ENCODE results near the gene TBC1D23.
"Not testable (repeated sequence)": the region's sequence is repeated elsewhere in the genome, so short reads cannot be mapped to it uniquely, and the experiment has no call there.

TBC1D23 gene

DNA sequence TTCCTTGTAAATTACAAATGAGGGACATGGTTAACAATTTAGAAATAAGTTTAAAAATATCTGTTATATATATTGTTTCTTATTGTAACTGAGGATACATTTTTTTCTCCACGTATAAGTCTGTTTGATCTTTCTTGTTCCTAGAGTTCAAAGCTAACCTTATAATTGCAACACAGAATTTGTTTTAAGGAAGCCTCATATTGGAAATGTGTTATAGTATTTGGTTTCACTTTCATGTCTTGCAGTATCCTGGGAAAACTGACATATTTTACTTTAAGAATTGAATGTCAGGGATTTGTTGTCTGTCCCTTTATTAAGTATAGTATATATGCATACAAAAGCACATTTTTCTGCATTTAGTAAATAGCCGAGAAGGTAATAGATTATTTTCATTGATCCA is 50.2 kb downstream of the TBC1D23 start:
- DNase-seq = no peak

DNA sequence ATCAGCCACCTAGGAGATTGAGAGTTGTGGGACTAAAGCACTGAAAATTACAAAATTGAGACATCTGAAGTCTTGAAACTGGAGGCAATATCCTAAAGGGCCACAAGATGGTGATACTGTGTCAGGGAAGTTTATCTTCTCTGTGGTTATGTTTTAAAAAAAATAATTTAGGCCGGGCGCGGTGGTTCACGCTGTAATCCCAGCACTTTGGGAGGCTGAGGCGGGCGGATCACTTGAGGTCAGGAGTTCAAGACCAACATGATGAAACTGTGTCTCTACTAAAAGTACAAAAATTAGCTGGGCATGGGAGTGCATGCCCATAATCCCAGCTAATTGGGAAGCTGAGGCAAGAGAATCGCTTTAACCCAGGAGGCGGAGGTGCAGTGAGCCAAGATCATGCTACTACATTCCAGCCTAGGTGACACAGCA is 55.9 kb downstream of the TBC1D23 start:
- DNase-seq = no peak

- no peak for DNase-seq
Observed at GRCh38 chr3:100317912-100318311, 57.1 kb downstream of the TBC1D23 start.

DNA sequence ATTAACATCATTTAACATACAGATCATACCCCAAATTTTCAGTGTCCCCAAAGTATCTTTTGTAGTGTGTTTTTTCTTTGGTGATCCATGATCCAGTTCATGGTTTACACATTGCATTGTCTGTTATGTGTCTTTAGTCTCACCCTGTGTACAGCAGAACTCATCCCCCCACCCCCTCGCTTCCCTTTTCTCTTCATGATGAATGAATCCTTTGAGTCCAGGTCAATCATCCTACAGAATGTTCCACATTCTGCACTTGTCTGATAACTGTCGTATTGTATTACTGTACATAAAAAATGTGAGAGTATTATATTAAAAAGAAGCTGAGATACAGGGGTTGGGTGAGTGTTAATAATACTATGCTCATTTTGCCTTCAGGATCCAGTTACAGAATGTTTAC is 59.2 kb downstream of the TBC1D23 start:
- DNase-seq = no peak

- no peak for DNase-seq
Observed at GRCh38 chr3:100324044-100324443, 63.3 kb downstream of the TBC1D23 start.

GRCh38 chr3:100325827-100326226 is 65.0 kb downstream of the TBC1D23 start:
- DNase-seq = no peak

- DNase-seq = not testable (repeated sequence)
Observed at GRCh38 chr3:100327377-100327776, 66.6 kb downstream of the TBC1D23 start.

GRCh38 chr3:100329800-100330489 is 69.2 kb downstream of the TBC1D23 start:
- DNase-seq = no peak

DNA sequence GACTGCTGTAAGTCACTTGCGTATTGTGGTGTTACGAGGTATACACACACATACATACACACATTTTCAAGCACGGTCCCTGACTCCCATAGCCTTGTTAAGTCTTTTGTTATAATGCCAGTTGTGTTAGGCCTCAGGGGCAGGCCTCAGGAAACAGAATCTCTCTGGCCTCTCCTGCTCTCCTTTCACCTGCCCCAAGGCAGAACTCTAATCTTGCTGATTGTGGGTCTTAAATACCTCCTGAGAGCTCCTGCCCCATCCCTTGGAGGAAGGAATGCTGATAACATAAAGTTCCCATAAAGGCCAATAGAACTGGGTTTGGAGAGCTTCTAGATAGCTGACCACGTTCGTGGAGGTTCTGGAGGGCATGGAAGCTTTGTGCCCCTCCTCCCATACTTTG is 69.9 kb downstream of the TBC1D23 start:
- DNase-seq = no peak

GRCh38 chr3:100331660-100332059 is 70.9 kb downstream of the TBC1D23 start:
- no peak for DNase-seq

GRCh38 chr3:100333051-100333450 is 72.3 kb downstream of the TBC1D23 start:
- DNase-seq = no peak

- no peak for DNase-seq
Observed at GRCh38 chr3:100333970-100334487, 73.2 kb downstream of the TBC1D23 start.

DNA sequence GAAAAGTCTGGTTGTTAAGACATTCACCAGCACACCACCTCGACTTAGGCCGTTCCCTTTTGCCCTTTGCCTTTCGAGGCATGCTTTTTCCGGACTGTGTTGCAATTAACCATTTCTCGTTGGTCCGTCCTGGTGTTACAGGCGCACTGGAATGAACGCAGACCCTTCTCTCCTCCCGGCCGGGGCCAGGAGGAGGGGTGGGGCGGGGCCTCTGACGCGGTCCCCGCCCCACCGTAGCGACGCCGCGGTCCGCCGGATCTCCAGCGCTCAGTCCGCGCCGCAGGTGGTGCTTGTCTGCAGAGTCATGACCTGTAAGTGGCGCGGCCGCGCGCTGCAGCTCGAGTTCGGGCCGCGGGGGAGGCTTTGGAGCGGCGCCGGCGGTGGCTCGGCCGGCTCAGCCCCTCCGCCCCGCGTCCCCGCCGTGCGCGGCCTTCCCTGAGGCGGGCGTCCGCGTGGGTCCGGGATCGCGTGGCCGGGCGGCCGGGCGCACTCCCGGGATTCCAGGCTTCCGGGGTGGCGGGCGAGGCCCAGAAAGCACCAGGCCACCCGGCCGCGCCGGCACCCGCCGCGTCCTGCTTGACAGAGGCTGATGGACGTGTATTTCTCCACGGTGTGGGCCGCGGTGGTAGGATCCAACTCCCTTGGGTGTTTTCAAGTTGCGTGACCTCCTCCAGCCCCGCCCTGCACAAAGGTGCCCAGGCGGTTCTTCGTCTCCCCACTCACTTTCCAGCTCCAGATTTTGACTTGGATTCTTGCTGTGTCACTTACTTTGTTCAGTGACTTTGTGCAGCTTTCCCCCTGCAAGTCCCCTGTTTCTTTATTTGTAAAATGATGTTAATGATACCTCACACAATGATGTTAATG is 73.9 kb downstream of the TBC1D23 start, which contains the start of gene NIT2:
NIT2 (plus strand) TSS at position 270 of the 864 bp plus-strand sequence; CDS start at position 305, 35 bp downstream.
- peak; percentile 90 for DNase-seq

DNA sequence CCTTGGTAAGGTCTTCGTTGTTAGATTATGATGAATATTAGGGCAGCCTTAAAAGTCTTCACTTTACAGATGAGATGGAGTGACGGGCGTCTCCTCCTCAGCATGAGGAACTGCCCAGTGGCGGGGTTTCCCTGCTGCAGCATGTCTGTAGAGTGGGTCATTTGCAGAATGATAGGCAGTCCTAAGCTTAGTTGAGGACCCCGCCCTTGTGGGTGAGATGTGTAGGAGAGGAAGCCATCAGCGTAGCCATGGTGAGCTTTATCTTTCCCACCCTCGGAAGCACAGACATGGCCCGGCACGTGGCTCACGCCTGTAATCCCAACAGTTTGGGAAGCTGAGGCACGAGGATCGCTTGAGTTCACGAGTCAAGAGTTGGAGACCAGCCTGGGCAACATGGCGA is 74.6 kb downstream of the TBC1D23 start:
- peak; percentile 57 for DNase-seq

DNA sequence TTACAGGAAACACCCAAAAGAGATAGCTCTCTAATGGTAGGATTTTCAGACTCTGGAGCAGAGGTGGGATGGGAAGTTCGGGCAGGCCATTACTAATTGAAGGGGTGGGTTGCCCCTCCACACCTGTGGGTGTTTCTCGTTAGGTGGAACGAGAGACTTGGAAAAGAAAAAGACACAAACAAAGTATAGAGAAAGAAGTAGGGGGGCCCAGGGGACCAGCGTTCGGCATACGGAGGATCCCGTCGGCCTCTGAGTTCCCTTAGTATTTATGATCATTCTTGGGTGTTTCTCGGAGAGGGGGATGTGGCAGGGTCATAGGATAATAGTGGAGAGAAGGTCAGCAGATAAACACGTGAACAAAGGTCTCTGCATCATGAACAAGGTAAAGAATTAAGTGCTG is 75.4 kb downstream of the TBC1D23 start:
- not testable (repeated sequence) for DNase-seq

DNA sequence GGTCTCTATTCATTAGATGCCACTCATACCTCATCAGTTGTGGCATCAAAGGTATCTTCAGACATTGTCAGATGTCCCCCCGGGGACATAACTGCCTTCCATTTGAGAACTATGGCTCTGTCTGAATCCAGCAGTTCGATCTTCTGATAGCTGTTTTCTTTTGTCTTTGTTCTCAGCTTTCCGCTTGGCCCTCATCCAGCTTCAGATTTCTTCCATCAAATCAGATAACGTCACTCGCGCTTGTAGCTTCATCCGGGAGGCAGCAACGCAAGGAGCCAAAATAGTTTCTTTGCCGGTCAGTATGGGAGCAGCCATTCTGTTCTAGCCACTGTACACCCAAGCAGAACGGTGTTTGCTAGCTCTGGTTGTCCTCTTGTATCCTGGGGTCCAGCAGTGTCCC is 78.1 kb downstream of the TBC1D23 start:
- no peak for DNase-seq

DNA sequence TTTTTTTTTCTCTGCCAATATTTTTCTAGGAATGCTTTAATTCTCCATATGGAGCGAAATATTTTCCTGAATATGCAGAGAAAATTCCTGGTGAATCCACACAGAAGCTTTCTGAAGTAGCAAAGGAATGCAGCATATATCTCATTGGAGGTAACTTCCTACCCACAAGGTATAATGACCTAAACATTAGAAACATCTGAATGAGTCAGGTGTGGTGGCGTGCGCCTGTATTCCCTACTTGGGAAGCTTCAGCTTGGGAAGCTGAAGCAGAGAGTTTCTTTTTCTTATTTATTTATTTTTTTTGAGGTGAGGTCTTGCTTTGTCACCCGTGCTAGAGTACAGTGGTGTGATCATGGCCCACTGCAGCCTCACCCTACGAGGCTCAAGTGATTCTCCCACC is 79.0 kb downstream of the TBC1D23 start:
- DNase-seq = no peak

DNA sequence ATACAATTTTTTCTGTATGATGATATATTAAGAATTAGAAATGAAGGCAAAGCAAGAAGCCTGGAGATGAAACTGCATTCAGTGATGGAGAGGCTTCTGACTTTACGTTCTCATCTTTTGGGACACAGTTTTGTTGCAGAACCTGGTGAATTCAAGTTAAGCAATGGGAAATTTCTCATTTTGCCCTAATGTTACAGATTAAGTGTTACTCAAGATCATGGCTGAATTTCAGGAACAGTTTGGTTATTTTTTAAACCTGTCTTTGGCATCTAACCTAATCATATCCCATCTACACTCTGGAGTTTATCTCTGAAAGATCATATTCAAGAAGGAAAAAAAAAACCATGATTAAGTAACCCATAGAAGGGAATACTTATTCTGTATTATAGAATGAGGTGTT is 79.7 kb downstream of the TBC1D23 start:
- DNase-seq = no peak

- DNase-seq = no peak
Observed at GRCh38 chr3:100348727-100349126, 87.9 kb downstream of the TBC1D23 start.

GRCh38 chr3:100351770-100352169 is 91.0 kb downstream of the TBC1D23 start:
- DNase-seq = not testable (repeated sequence)

DNA sequence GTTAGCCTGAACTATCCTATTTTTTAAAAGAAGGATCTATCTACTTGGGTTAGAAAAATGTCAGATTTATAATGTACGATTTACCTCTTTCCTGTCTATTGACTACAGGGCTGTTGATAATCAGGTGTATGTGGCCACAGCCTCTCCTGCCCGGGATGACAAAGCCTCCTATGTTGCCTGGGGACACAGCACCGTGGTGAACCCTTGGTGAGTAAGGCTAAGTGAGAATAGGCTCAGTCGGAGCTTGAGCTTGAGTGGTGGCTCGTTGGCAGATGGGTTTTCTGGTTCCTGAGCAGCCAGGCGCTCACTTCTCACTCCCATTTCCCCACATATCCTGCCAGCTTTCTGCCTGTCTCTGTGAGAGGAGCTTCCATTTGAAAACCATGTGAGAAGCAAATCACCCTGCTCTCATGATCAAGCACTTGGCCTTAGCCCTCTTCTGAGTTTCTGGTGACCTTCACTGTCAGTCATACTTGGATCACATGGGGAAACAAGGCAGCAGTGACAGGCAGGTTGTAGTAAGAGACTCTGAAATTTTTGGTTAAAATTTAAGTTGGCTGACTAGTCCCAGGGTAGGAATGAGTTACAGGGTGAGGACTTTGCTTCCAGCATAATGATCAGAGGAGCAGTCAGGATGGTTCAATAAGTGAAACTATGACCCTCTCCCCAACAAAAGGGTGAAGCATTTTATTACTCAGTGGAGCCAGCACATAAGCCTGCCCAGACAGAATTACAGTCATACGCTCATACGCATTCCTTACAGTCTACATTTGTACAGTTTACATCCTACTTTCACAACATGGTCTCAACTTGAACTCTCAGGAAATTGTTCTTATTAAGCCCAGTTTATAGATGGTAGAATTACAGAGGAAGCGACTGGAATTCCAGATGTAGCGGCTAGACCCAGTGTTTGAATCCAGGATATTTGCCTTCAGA is 91.8 kb downstream of the TBC1D23 start:
- DNase-seq = no peak

DNA sequence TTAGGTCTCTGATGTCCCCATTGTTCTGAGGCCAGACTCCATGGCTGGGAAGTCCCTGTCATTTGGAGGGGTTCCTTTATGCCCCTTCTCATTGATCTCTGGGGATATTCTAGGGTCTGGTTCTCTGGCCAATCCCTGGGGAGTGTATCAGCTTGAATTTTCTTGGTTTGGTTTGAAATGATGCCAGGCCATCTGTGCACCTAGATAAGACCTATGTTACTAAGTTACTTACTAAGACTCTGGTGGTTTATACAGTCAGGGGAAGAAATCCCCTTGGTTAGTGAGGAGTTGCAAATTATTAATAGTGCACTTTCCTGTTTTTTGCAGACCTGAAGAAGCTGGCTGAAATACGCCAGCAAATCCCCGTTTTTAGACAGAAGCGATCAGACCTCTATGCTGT is 94.1 kb downstream of the TBC1D23 start:
- DNase-seq = no peak

DNA sequence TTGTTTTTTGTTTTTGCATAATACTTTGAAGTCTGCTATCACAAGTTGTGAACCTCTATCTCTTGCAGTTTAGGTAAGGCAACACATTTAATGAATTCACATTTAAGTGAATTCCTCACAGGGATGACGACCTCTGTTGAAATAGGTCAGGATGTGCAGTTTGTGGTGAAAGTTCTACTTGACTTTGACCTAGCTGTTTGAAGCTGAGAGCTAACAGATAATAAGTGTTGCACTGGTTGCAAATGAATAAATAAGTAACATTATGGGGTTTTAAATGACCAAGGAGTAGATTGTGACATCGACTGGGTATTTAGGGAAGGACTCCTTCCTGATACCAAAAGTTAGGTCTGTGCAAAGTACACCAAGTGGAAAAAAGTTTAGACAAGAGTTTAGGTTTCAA is 97.6 kb downstream of the TBC1D23 start:
- DNase-seq = no peak

Data from activated CD8-positive, alpha-beta memory T cell treated with anti-CD3 and anti-CD28 coated beads, Interleukin-2, amount 50 U/mL, for 48 hours (primary cell).